Measurements from ENCODE around the gene TBC1D32. TPM values are rescaled to one million over a fixed set of nuclear protein-coding genes. Genes with fewer than 3 reads are reported as not detected.

The TBC1D32 gene
- total and polyA plus RNA-seq, 2 donors (not counting 3 experiments of a cell fraction or from before 2014, with no cell fraction given), result 2.5 to 4.0 TPM

DNA sequence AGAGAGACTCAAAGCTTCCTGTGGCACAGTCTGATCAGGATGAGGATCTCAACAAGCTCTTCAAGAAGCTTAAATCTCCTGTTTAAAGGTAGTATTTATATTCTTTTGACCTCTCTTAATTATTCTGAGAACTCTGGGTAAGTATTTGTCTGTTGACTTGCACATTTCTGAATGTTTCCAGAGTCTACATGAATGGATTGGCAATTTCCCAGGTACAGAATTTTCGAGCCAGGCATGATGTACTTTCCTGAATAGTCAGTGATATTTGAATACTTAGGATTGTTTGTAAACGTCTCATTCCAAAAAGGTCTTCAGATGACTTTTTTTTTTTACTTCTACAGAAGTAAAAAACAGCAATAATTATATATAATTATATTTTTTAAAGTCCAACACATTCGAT lies 293.4 kb downstream of the TBC1D32 start:
- Histone ChIP-seq H3K27me3 (ENCODE audit: control insufficient read depth in 2 of 2, insufficient read depth in 2 of 2, low read length in 2 of 2) (no peaks in the 10 kb centered on the region), H2AFZ (ENCODE audit: low read depth, low read length) (no peak overlapping the region), H3K9me3 (replicated peaks; ENCODE audit: control insufficient read depth, insufficient read depth, low read length) (no peaks in the 10 kb centered on the region), H3K4me3 (replicated peaks in 1 of 3; ENCODE audit: insufficient read depth in 1 of 3, low read depth in 1 of 3, low read length in 3 of 3) (no peak overlapping the region), H3K4me1 (ENCODE audit: control insufficient read depth, extremely low read depth, insufficient read depth, low read length) (no peaks in the 10 kb centered on the region), H3K9me1 (replicated peaks; ENCODE audit: control insufficient read depth, extremely low read depth, insufficient read depth, low read length) (no peaks in the 10 kb centered on the region), H4K20me1 (replicated peaks; ENCODE audit: control insufficient read depth, extremely low read depth, insufficient read depth, low read length) (no peaks in the 10 kb centered on the region), H3K4me2 (ENCODE audit: insufficient read depth, low read length) (no peak overlapping the region), H3K27ac (ENCODE audit: insufficient read depth, low read depth, low read length) (no peak overlapping the region), H3K36me3 (ENCODE audit: control insufficient read depth in 2 of 2, extremely low read depth in 1 of 2, insufficient read depth in 2 of 2, low read length in 2 of 2) (no peaks in the 10 kb centered on the region), H3K9ac (replicated peaks; ENCODE audit: extremely low read depth, insufficient read depth, low read length) (no peak overlapping the region), H3K79me2 (ENCODE audit: control insufficient read depth, insufficient read depth, low read length) (no peaks in the 10 kb centered on the region)
- ChIA-PET POLR2A (no interaction called here), CTCF (interaction anchor here (1.4 kb wide), 1 partner anchor 15 kb away, joined by 3 read pairs; no protein-coding TSS in a partner anchor)
- BruUV-seq (replicated peaks), result no TSS peak
- dilution Hi-C loops (cut with MboI; ENCODE audit: extremely low pct_ligation_motif_present, low sequenced_read_pairs), result no loop called here
- FAIRE-seq (no peak), DNase-seq (ENCODE audit: low read depth, low spot score) (no peak)
- TF ChIP-seq, protein P1, sequence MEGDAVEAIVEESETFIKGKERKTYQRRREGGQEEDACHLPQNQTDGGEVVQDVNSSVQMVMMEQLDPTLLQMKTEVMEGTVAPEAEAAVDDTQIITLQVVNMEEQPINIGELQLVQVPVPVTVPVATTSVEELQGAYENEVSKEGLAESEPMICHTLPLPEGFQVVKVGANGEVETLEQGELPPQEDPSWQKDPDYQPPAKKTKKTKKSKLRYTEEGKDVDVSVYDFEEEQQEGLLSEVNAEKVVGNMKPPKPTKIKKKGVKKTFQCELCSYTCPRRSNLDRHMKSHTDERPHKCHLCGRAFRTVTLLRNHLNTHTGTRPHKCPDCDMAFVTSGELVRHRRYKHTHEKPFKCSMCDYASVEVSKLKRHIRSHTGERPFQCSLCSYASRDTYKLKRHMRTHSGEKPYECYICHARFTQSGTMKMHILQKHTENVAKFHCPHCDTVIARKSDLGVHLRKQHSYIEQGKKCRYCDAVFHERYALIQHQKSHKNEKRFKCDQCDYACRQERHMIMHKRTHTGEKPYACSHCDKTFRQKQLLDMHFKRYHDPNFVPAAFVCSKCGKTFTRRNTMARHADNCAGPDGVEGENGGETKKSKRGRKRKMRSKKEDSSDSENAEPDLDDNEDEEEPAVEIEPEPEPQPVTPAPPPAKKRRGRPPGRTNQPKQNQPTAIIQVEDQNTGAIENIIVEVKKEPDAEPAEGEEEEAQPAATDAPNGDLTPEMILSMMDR (IDR thresholded peaks at IDR 0.05; ENCODE audit: extremely low read depth in 1 of 2, insufficient read depth in 1 of 2, low read depth in 1 of 2, low read length in 2 of 2), result no peak
- TF ChIP-seq GATA2 (IDR thresholded peaks at IDR 0.05; ENCODE audit: insufficient read depth, insufficient read length, low read depth, low read length) (no peak), MYC (IDR thresholded peaks at IDR 0.05; ENCODE audit: low read depth, low read length) (no peak), FOS (IDR thresholded peaks at IDR 0.05; ENCODE audit: borderline replicate concordance, insufficient read depth, low read length) (no peak), JUN (IDR thresholded peaks at IDR 0.05; ENCODE audit: borderline replicate concordance, insufficient read depth, insufficient read length, low read depth) (no peak), POLR2A (IDR thresholded peaks at IDR 0.05; ENCODE audit: low read depth, low read length) (no peak)
- TF ChIP-seq, protein P2, sequence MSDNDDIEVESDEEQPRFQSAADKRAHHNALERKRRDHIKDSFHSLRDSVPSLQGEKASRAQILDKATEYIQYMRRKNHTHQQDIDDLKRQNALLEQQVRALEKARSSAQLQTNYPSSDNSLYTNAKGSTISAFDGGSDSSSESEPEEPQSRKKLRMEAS (IDR thresholded peaks at IDR 0.05; ENCODE audit: insufficient read depth, insufficient read length), result no peak
- intact Hi-C loops (cut with micrococcal nuclease), result no loop called here

Data from endothelial cell of umbilical vein (primary cell).